ENCODE measurements around the gene BDP1. TPM values are rescaled to one million over a fixed set of nuclear protein-coding genes. Genes with fewer than 3 reads are reported as not detected.
A peak's percentile ranks its signal among the peaks of the same experiment; 100 is the strongest.
"Not testable (repeated sequence)": the region's sequence is repeated elsewhere in the genome, so short reads cannot be mapped to it uniquely, and the experiment has no call there.

Gene BDP1
- total and polyA plus RNA-seq, 9 donors: 15.1 to 30.0 (median 24.2) TPM

- no peak for DNase-seq
- Histone ChIP-seq H3K27me3 (ENCODE audit: control insufficient read depth, insufficient read depth, low read length) (no peaks in the 10 kb centered on the region), H3K36me3 (ENCODE audit: control insufficient read depth, insufficient read depth, low read length) (peaks cover 49% of the 10 kb centered on the region), H3K9me3 (replicated peaks; ENCODE audit: control insufficient read depth, low read depth, low read length) (no peaks in the 10 kb centered on the region), H3K4me3 (ENCODE audit: low read length) (no peak overlapping the region), H3K27ac (ENCODE audit: low read length) (no peak overlapping the region), H3K4me1 (ENCODE audit: control insufficient read depth, insufficient read depth, low read length) (no peaks in the 10 kb centered on the region)
- 100% methylated on average over 2 of the region's 2 CpGs for WGBS (ENCODE audit: insufficient coverage)
Observed at GRCh38 chr5:71503536-71503935, 48.1 kb downstream of the BDP1 start.

GRCh38 chr5:71522151-71522550 lies 66.7 kb downstream of the BDP1 start:
- WGBS (ENCODE audit: insufficient coverage): no CpG with 5 or more reads among the region's 1 CpG
- no peaks in the 10 kb centered on the region for H3K9me3 ChIP-seq (replicated peaks; ENCODE audit: control insufficient read depth, low read depth, low read length)
- H3K36me3 ChIP-seq (ENCODE audit: control insufficient read depth, insufficient read depth, low read length): peaks cover 30% of the 10 kb centered on the region
- no peaks in the 10 kb centered on the region for H3K27me3 ChIP-seq (ENCODE audit: control insufficient read depth, insufficient read depth, low read length)
- H3K4me3 ChIP-seq (ENCODE audit: low read length): no peak overlapping the region
- DNase-seq: peak; percentile 7
- no peaks in the 10 kb centered on the region for H3K4me1 ChIP-seq (ENCODE audit: control insufficient read depth, insufficient read depth, low read length)
- H3K27ac ChIP-seq (ENCODE audit: low read length): no peak overlapping the region

- not testable (repeated sequence) for H3K9me3 ChIP-seq (replicated peaks; ENCODE audit: control insufficient read depth, low read depth, low read length); H3K27me3 ChIP-seq (ENCODE audit: control insufficient read depth, insufficient read depth, low read length); H3K4me3 ChIP-seq (ENCODE audit: low read length); DNase-seq; H3K27ac ChIP-seq (ENCODE audit: low read length); H3K4me1 ChIP-seq (ENCODE audit: control insufficient read depth, insufficient read depth, low read length)
- peaks cover 24% of the 10 kb centered on the region for H3K36me3 ChIP-seq (ENCODE audit: control insufficient read depth, insufficient read depth, low read length)
- WGBS (ENCODE audit: insufficient coverage): 93% methylated on average over 10 of the region's 26 CpGs
Observed at GRCh38 chr5:71525611-71526010, 70.2 kb downstream of the BDP1 start.

- no peak for DNase-seq
- WGBS (ENCODE audit: insufficient coverage): no CpG with 5 or more reads among the region's 3 CpGs
Observed at GRCh38 chr5:71528206-71528605, 72.8 kb downstream of the BDP1 start.

GRCh38 chr5:71529682-71530081 lies 74.2 kb downstream of the BDP1 start:
- Histone ChIP-seq H3K27me3 (ENCODE audit: control insufficient read depth, insufficient read depth, low read length) (no peaks in the 10 kb centered on the region), H3K9me3 (replicated peaks; ENCODE audit: control insufficient read depth, low read depth, low read length) (no peaks in the 10 kb centered on the region), H3K4me1 (ENCODE audit: control insufficient read depth, insufficient read depth, low read length) (no peaks in the 10 kb centered on the region), H3K4me3 (ENCODE audit: low read length) (no peak overlapping the region), H3K27ac (ENCODE audit: low read length) (no peak overlapping the region), H3K36me3 (ENCODE audit: control insufficient read depth, insufficient read depth, low read length) (peaks cover 8% of the 10 kb centered on the region)
- no peak for DNase-seq
- WGBS (ENCODE audit: insufficient coverage): 100% methylated on average over 1 of the region's 1 CpG

More at GRCh38 chr5:71528206-71528605, 72.8 kb downstream of the BDP1 start:
- Histone ChIP-seq H3K9me3 (replicated peaks; ENCODE audit: control insufficient read depth, low read depth, low read length) (no peaks in the 10 kb centered on the region), H3K36me3 (ENCODE audit: control insufficient read depth, insufficient read depth, low read length) (peaks cover 17% of the 10 kb centered on the region), H3K4me1 (ENCODE audit: control insufficient read depth, insufficient read depth, low read length) (no peaks in the 10 kb centered on the region), H3K4me3 (ENCODE audit: low read length) (no peak overlapping the region), H3K27ac (ENCODE audit: low read length) (no peak overlapping the region), H3K27me3 (ENCODE audit: control insufficient read depth, insufficient read depth, low read length) (no peaks in the 10 kb centered on the region)

- WGBS (ENCODE audit: insufficient coverage): no CpG with 5 or more reads among the region's 3 CpGs
- peak; percentile 7 for DNase-seq
- no peak overlapping the region for H3K4me3 ChIP-seq (ENCODE audit: low read length)
- H3K27me3 ChIP-seq (ENCODE audit: control insufficient read depth, insufficient read depth, low read length): no peaks in the 10 kb centered on the region
- H3K9me3 ChIP-seq (replicated peaks; ENCODE audit: control insufficient read depth, low read depth, low read length): no peaks in the 10 kb centered on the region
- H3K4me1 ChIP-seq (ENCODE audit: control insufficient read depth, insufficient read depth, low read length): no peaks in the 10 kb centered on the region
- peaks cover 17% of the 10 kb centered on the region for H3K36me3 ChIP-seq (ENCODE audit: control insufficient read depth, insufficient read depth, low read length)
- H3K27ac ChIP-seq (ENCODE audit: low read length): no peak overlapping the region
Observed at GRCh38 chr5:71533142-71533541, 77.7 kb downstream of the BDP1 start.

GRCh38 chr5:71533615-71534014 lies 78.2 kb downstream of the BDP1 start:
- peak; percentile 7 for DNase-seq
- H3K27ac ChIP-seq (ENCODE audit: low read length): no peak overlapping the region
- H3K4me3 ChIP-seq (ENCODE audit: low read length): no peak overlapping the region
- peaks cover 17% of the 10 kb centered on the region for H3K36me3 ChIP-seq (ENCODE audit: control insufficient read depth, insufficient read depth, low read length)
- no peaks in the 10 kb centered on the region for H3K9me3 ChIP-seq (replicated peaks; ENCODE audit: control insufficient read depth, low read depth, low read length)
- no peaks in the 10 kb centered on the region for H3K4me1 ChIP-seq (ENCODE audit: control insufficient read depth, insufficient read depth, low read length)
- WGBS (ENCODE audit: insufficient coverage): no CpG with 5 or more reads among the region's 1 CpG
- H3K27me3 ChIP-seq (ENCODE audit: control insufficient read depth, insufficient read depth, low read length): no peaks in the 10 kb centered on the region

GRCh38 chr5:71537687-71538086 lies 82.2 kb downstream of the BDP1 start:
- no peaks in the 10 kb centered on the region for H3K27me3 ChIP-seq (ENCODE audit: control insufficient read depth, insufficient read depth, low read length)
- no peak for DNase-seq

GRCh38 chr5:71550885-71551284 lies 95.4 kb downstream of the BDP1 start:
- no CpG with 5 or more reads among the region's 7 CpGs for WGBS (ENCODE audit: insufficient coverage)
- H3K4me1 ChIP-seq (ENCODE audit: control insufficient read depth, insufficient read depth, low read length); H3K4me3 ChIP-seq (ENCODE audit: low read length); DNase-seq; H3K9me3 ChIP-seq (replicated peaks; ENCODE audit: control insufficient read depth, low read depth, low read length); H3K27me3 ChIP-seq (ENCODE audit: control insufficient read depth, insufficient read depth, low read length); H3K27ac ChIP-seq (ENCODE audit: low read length): not testable (repeated sequence)
- peaks cover 39% of the 10 kb centered on the region for H3K36me3 ChIP-seq (ENCODE audit: control insufficient read depth, insufficient read depth, low read length)

More at GRCh38 chr5:71537687-71538086, 82.2 kb downstream of the BDP1 start:
- no peak overlapping the region for H3K27ac ChIP-seq (ENCODE audit: low read length)
- no peaks in the 10 kb centered on the region for H3K4me1 ChIP-seq (ENCODE audit: control insufficient read depth, insufficient read depth, low read length)
- WGBS (ENCODE audit: insufficient coverage): 88% methylated on average over 1 of the region's 3 CpGs
- no peaks in the 10 kb centered on the region for H3K9me3 ChIP-seq (replicated peaks; ENCODE audit: control insufficient read depth, low read depth, low read length)
- H3K4me3 ChIP-seq (ENCODE audit: low read length): no peak overlapping the region
- peaks cover 15% of the 10 kb centered on the region for H3K36me3 ChIP-seq (ENCODE audit: control insufficient read depth, insufficient read depth, low read length)

GRCh38 chr5:71551582-71551981 lies 96.1 kb downstream of the BDP1 start:
- H3K9me3 ChIP-seq (replicated peaks; ENCODE audit: control insufficient read depth, low read depth, low read length); H3K27me3 ChIP-seq (ENCODE audit: control insufficient read depth, insufficient read depth, low read length); H3K4me3 ChIP-seq (ENCODE audit: low read length); H3K4me1 ChIP-seq (ENCODE audit: control insufficient read depth, insufficient read depth, low read length); H3K27ac ChIP-seq (ENCODE audit: low read length); DNase-seq: not testable (repeated sequence)
- 100% methylated on average over 5 of the region's 27 CpGs for WGBS (ENCODE audit: insufficient coverage)
- peaks cover 39% of the 10 kb centered on the region for H3K36me3 ChIP-seq (ENCODE audit: control insufficient read depth, insufficient read depth, low read length)

Measured in muscle of leg (tissue), 11 donors.